Liver (tissue), 9 donors: ENCODE measurements around the gene AK5. TPM values are rescaled to one million over a fixed set of nuclear protein-coding genes. Genes with fewer than 3 reads are reported as not detected.

Experiments used
- DNase-seq: peaks from one replicate; pipeline ENCODE4 v3.0.0-alpha.2; 2017; ENCODE audit warnings: low spot score
- H3K27ac ChIP-seq, 2 donors: one replicate each; pipeline ENCODE4 v1.7.0; 2013; ENCODE audit warnings: inconsistent platforms in 2 of 2, low read length in 2 of 2, control low read depth in 1 of 2, low read depth in 1 of 2, mild to moderate bottlenecking in 1 of 2
- H3K27me3 ChIP-seq, 4 donors: one replicate each; pipeline versions ENCODE4 v1.6.1 to v1.7.0; 2013; ENCODE audit warnings: low read length in 3 of 4, inconsistent platforms in 1 of 4, mild to moderate bottlenecking in 1 of 4, moderate library complexity in 1 of 4; ENCODE audit not compliant: control insufficient read depth in 4 of 4, insufficient read depth in 4 of 4
- H3K36me3 ChIP-seq, 4 donors: one replicate each; pipeline versions ENCODE4 v1.6.1 to v1.7.0; 2013; ENCODE audit warnings: low read length in 3 of 4, mild to moderate bottlenecking in 3 of 4, low read depth in 1 of 4, moderate library complexity in 1 of 4; ENCODE audit not compliant: control insufficient read depth in 4 of 4, insufficient read depth in 3 of 4
- H3K4me1 ChIP-seq, 4 donors: one replicate each; pipeline versions ENCODE4 v1.6.1 to v1.7.0; 2013; ENCODE audit warnings: low read length in 3 of 4, mild to moderate bottlenecking in 3 of 4, moderate library complexity in 1 of 4; ENCODE audit not compliant: control insufficient read depth in 4 of 4, insufficient read depth in 4 of 4
- H3K4me3 ChIP-seq, 3 donors: one replicate each; pipeline versions ENCODE4 v1.6.1 to v1.7.0; 2013; ENCODE audit warnings: low read length in 3 of 3, control low read depth in 1 of 3, low read depth in 1 of 3, mild to moderate bottlenecking in 1 of 3
- H3K9ac ChIP-seq, 2 donors: one replicate each; pipeline ENCODE4 v1.7.0; 2013; ENCODE audit warnings: low read length in 2 of 2, mild to moderate bottlenecking in 2 of 2, moderate library complexity in 2 of 2, control low read depth in 1 of 2, low read depth in 1 of 2
- H3K9me3 ChIP-seq, 4 donors: one replicate each; pipeline versions ENCODE4 v1.6.1 to v1.7.0; 2013; ENCODE audit warnings: low read length in 3 of 4; ENCODE audit not compliant: control insufficient read depth in 4 of 4
- ATF3 ChIP-seq: IDR thresholded peaks from 2 replicates; pipeline ENCODE4 v1.6.1; 2016; ENCODE audit warnings: antibody characterized with exemption
- CTCF ChIP-seq: fragments of 150-350 bp; IDR thresholded peaks from 2 replicates; pipeline ENCODE4 v1.5.1; 2017; ENCODE audit warnings: improper control_type of control experiment, low read depth, low read length; ENCODE audit not compliant: missing input control
- EGR1 ChIP-seq, 2 donors: IDR thresholded peaks; 2 replicates each; pipeline ENCODE4 v1.6.1; 2016 to 2018; ENCODE audit warnings: antibody characterized with exemption in 2 of 2, low read depth in 2 of 2
- FOXA1 ChIP-seq: IDR thresholded peaks from 2 replicates; pipeline ENCODE4 v1.6.1; 2016; ENCODE audit warnings: antibody characterized with exemption
- FOXA2 ChIP-seq: IDR thresholded peaks from 2 replicates; pipeline ENCODE4 v1.6.1; 2016; ENCODE audit warnings: antibody characterized with exemption
- GABPA ChIP-seq, 2 donors: IDR thresholded peaks in 1 of 2; conservative IDR thresholded peaks in 1 of 2; 2 replicates each; pipeline ENCODE4 v1.6.1; 2016; ENCODE audit warnings: antibody characterized with exemption in 2 of 2, mild to moderate bottlenecking in 1 of 2, moderate library complexity in 1 of 2
- HNF4A ChIP-seq, 2 donors: conservative IDR thresholded peaks; 2 replicates each; pipeline ENCODE4 v1.6.1; 2016; ENCODE audit warnings: antibody characterized with exemption in 2 of 2, mild to moderate bottlenecking in 2 of 2
- HNF4G ChIP-seq: IDR thresholded peaks from 2 replicates; pipeline ENCODE4 v1.6.1; 2016; ENCODE audit warnings: antibody characterized with exemption
- JUND ChIP-seq, 2 donors: IDR thresholded peaks; 2 replicates each; pipeline ENCODE4 v1.6.1; 2016; ENCODE audit warnings: antibody characterized with exemption in 2 of 2
- MAX ChIP-seq: IDR thresholded peaks from 2 replicates; pipeline ENCODE4 v1.6.1; 2016; ENCODE audit warnings: antibody characterized with exemption
- NR2F2 ChIP-seq: IDR thresholded peaks from 2 replicates; pipeline ENCODE4 v1.6.1; 2016; ENCODE audit warnings: antibody characterized with exemption
- RAD21 ChIP-seq, 2 donors: IDR thresholded peaks; 2 replicates each; pipeline ENCODE4 v1.6.1; 2016; ENCODE audit warnings: antibody characterized with exemption in 2 of 2, mild to moderate bottlenecking in 2 of 2
- REST ChIP-seq: IDR thresholded peaks from 2 replicates; pipeline ENCODE4 v1.6.1; 2016; ENCODE audit warnings: antibody characterized with exemption, mild to moderate bottlenecking
- RXRA ChIP-seq, 2 donors: IDR thresholded peaks; 2 replicates each; pipeline ENCODE4 v1.6.1; 2017 to 2018; ENCODE audit warnings: antibody characterized with exemption in 2 of 2, mild to moderate bottlenecking in 1 of 2
- SP1 ChIP-seq: IDR thresholded peaks from 2 replicates; pipeline ENCODE4 v1.6.1; 2018; ENCODE audit warnings: antibody characterized with exemption, mild to moderate bottlenecking
- TAF1 ChIP-seq: conservative IDR thresholded peaks from 2 replicates; pipeline ENCODE4 v1.6.1; 2016; ENCODE audit warnings: antibody characterized with exemption, mild to moderate bottlenecking
- YY1 ChIP-seq: IDR thresholded peaks from 2 replicates; pipeline ENCODE4 v1.6.1; 2016; ENCODE audit warnings: antibody characterized with exemption, mild to moderate bottlenecking
- ZBTB33 ChIP-seq: IDR thresholded peaks from 2 replicates; pipeline ENCODE4 v1.6.1; 2016; ENCODE audit warnings: antibody characterized with exemption
- WGBS: extraction: QIAGEN DNeasy Blood & Tissue Kit; methylation state at CpG from one replicate; pipeline ENCODE4 v1.1.7; 2013; 5-methylcytosine and 5-hydroxymethylcytosine counted together
- polyA plus RNA-seq, 2 donors: library from polyadenylated mRNA; stranded (reverse) in 1 of 2; unstranded in 1 of 2; fragments of 200-250 nt in 1 of 2; fragments of >200 nt in 1 of 2; fragmentation: Nextera tagmentation in 1 of 2; extraction: Ambion mirVana in 1 of 2; gene quantifications; one replicate each; pipeline versions ENCODE4 v1.2.1 to v1.2.3, GENCODE V29; 2013 to 2015
- total RNA-seq, 2 donors: library from RNA; depleted of rRNA; stranded (reverse); fragments of >200 nt; gene quantifications; one replicate each; pipeline ENCODE4 v1.2.3, GENCODE V29; 2014
- donor health status: healthy.
- donor health status: healthy.
- donor health status: healthy.
- donor health status: healthy.
- donor health status: healthy.

AK5 gene
- total and polyA plus RNA-seq, 4 donors, result 0.12 to 0.33 (median 0.23) TPM

GRCh38 chr1:77360256-77360655, 78.4 kb downstream of the AK5 start:
- no peaks in the 10 kb centered on the region for H3K9me3 ChIP-seq
- peaks cover 0 to 2% (median 0%) of the 10 kb centered on the region in 4 donors for H3K4me1 ChIP-seq
- H3K9ac ChIP-seq, result no peak overlapping the region
- no peaks in the 10 kb centered on the region for H3K36me3 ChIP-seq
- TF ChIP-seq HNF4G (no peak), ZBTB33 (no peak), YY1 (no peak), REST (no peak), RXRA (IDR thresholded peaks at IDR 0.05) (no peak), NR2F2 (no peak), HNF4A (conservative IDR thresholded peaks at IDR 0.05) (no peak), TAF1 (no peak), FOXA1 (no peak), CTCF (no peak), FOXA2 (no peak), SP1 (no peak), ATF3 (no peak), EGR1 (IDR thresholded peaks at IDR 0.05; ENCODE audit: low read depth in 2 of 2) (no peak), GABPA (IDR thresholded peaks at IDR 0.05 in 1 of 2, conservative IDR thresholded peaks at IDR 0.05 in 1 of 2) (no peak), JUND (IDR thresholded peaks at IDR 0.05) (no peak)
- H3K4me3 ChIP-seq, result no peak overlapping the region
- DNase-seq, result no peak
- H3K27ac ChIP-seq, result no peak overlapping the region
- H3K27me3 ChIP-seq, result no peaks in the 10 kb centered on the region

- Histone ChIP-seq H3K27me3 (no peaks in the 10 kb centered on the region), H3K9ac (no peak overlapping the region), H3K9me3 (no peaks in the 10 kb centered on the region), H3K36me3 (no peaks in the 10 kb centered on the region), H3K4me1 (peaks cover 0 to 2% (median 0%) of the 10 kb centered on the region in 4 donors), H3K4me3 (no peak overlapping the region), H3K27ac (no peak overlapping the region)
- DNase-seq, result no peak
- no peak for TF ChIP-seq RAD21 (IDR thresholded peaks at IDR 0.05)
- no peak for TF ChIP-seq MAX
- 95% methylated on average over 7 of the region's 7 CpGs for WGBS
These were observed 79.8 kb downstream of the AK5 start for GRCh38 chr1:77361621-77362020.
